ENCODE measurements around the gene ZCCHC8.

Gene ZCCHC8

GRCh38 chr12:122423258-122424165, 77.2 kb downstream of the ZCCHC8 start:
- Histone ChIP-seq H3K4me1 (ENCODE audit: control insufficient read depth, low read length) (peaks cover 44% of the 10 kb centered on the region), H3K79me2 (ENCODE audit: control insufficient read depth, low read length) (peaks cover 28% of the 10 kb centered on the region), H3K9me2 (replicated peaks; ENCODE audit: control insufficient read depth, low read length) (no peaks in the 10 kb centered on the region), H3K27ac (ENCODE audit: low read depth, low read length) (no peak overlapping the region), H3K4me2 (ENCODE audit: low read length) (peak overlapping the region; percentile 94), H3K27me3 (ENCODE audit: control insufficient read depth, low read length) (peaks cover 7% of the 10 kb centered on the region), H4K20me1 (ENCODE audit: control insufficient read depth, insufficient read depth, low read depth, low read length) (no peaks in the 10 kb centered on the region), H3K9me3 (ENCODE audit: control insufficient read depth, insufficient read depth, low read length) (no peaks in the 10 kb centered on the region), H3K4me3 (ENCODE audit: low read length) (peak overlapping the region; percentile 75), H3F3A (ENCODE audit: control insufficient read depth, insufficient read depth) (peaks cover 14% of the 10 kb centered on the region), H3K36me3 (ENCODE audit: control insufficient read depth, low read length) (no peaks in the 10 kb centered on the region)
- TF ChIP-seq EZH2phosphoT487 (IDR thresholded peaks at IDR 0.05; ENCODE audit: borderline replicate concordance, low read length): no peak
- TF ChIP-seq CTCF (IDR thresholded peaks at IDR 0.05; ENCODE audit: low read depth, low read length, poor library complexity, severe bottlenecking): no peak

GRCh38 chr12:122422730-122423257, 77.9 kb downstream of the ZCCHC8 start:
- Histone ChIP-seq H4K20me1 (ENCODE audit: control insufficient read depth, insufficient read depth, low read depth, low read length) (no peaks in the 10 kb centered on the region), H3K4me2 (ENCODE audit: low read length) (peak overlapping the region; percentile 94), H3K79me2 (ENCODE audit: control insufficient read depth, low read length) (peaks cover 32% of the 10 kb centered on the region), H3K4me3 (ENCODE audit: low read length) (peak overlapping the region; percentile 75), H3K9me2 (replicated peaks; ENCODE audit: control insufficient read depth, low read length) (no peaks in the 10 kb centered on the region), H3K4me1 (ENCODE audit: control insufficient read depth, low read length) (peaks cover 51% of the 10 kb centered on the region), H3K27me3 (ENCODE audit: control insufficient read depth, low read length) (peaks cover 7% of the 10 kb centered on the region), H3F3A (ENCODE audit: control insufficient read depth, insufficient read depth) (peaks cover 18% of the 10 kb centered on the region), H3K9me3 (ENCODE audit: control insufficient read depth, insufficient read depth, low read length) (no peaks in the 10 kb centered on the region), H3K27ac (ENCODE audit: low read depth, low read length) (no peak overlapping the region), H3K36me3 (ENCODE audit: control insufficient read depth, low read length) (no peaks in the 10 kb centered on the region)
- TF ChIP-seq CTCF (IDR thresholded peaks at IDR 0.05; ENCODE audit: low read depth, low read length, poor library complexity, severe bottlenecking): no peak
- TF ChIP-seq EZH2phosphoT487 (IDR thresholded peaks at IDR 0.05; ENCODE audit: borderline replicate concordance, low read length): no peak

- TF ChIP-seq CTCF (IDR thresholded peaks at IDR 0.05; ENCODE audit: low read depth, low read length, poor library complexity, severe bottlenecking) (peak; percentile 42), EZH2phosphoT487 (IDR thresholded peaks at IDR 0.05; ENCODE audit: borderline replicate concordance, low read length) (no peak)
- Histone ChIP-seq H3K9me2 (replicated peaks; ENCODE audit: control insufficient read depth, low read length) (no peaks in the 10 kb centered on the region), H3K4me1 (ENCODE audit: control insufficient read depth, low read length) (peaks cover 56% of the 10 kb centered on the region), H3K9me3 (ENCODE audit: control insufficient read depth, insufficient read depth, low read length) (no peaks in the 10 kb centered on the region), H3K36me3 (ENCODE audit: control insufficient read depth, low read length) (no peaks in the 10 kb centered on the region), H4K20me1 (ENCODE audit: control insufficient read depth, insufficient read depth, low read depth, low read length) (no peaks in the 10 kb centered on the region), H3K4me3 (ENCODE audit: low read length) (peak within 1 kb of the TSS; percentile 94), H3K79me2 (ENCODE audit: control insufficient read depth, low read length) (peaks cover 35% of the 10 kb centered on the region), H3K4me2 (ENCODE audit: low read length) (peak within 1 kb of the TSS; percentile 94), H3K27ac (ENCODE audit: low read depth, low read length) (peak within 1 kb of the TSS; percentile 21), H3F3A (ENCODE audit: control insufficient read depth, insufficient read depth) (peaks cover 19% of the 10 kb centered on the region), H3K27me3 (ENCODE audit: control insufficient read depth, low read length) (peaks cover 7% of the 10 kb centered on the region)
Observed at GRCh38 chr12:122421821-122422729, 78.7 kb downstream of the ZCCHC8 start, which contains the start of gene CLIP1. Gene CLIP1, minus strand, starts transcription at chr12:122422669. Its CDS starts 42,217 bp downstream, at chr12:122380452.

Measured in DOHH2 (cell line).